HepG2 (cell line): ENCODE measurements around the gene VGLL4. TPM values are rescaled to one million over a fixed set of nuclear protein-coding genes. Genes with fewer than 3 reads are reported as not detected.
A peak's percentile ranks its signal among the peaks of the same experiment; 100 is the strongest.

Source experiments
- ATF2 ChIP-seq: sonication (generic); formaldehyde crosslinking; IDR thresholded peaks from 2 replicates; pipeline ENCODE4 v1.4.0; 2020; ENCODE audit warnings: missing genetic modification reagents
- CEBPG ChIP-seq: IDR thresholded peaks from 2 replicates; pipeline ENCODE4 v1.6.1; 2016
- EP300 ChIP-seq, 3 experiments: sonication (generic) in 1 of 3; formaldehyde crosslinking in 1 of 3; IDR thresholded peaks; 2 replicates each; pipeline versions ENCODE4 v1.5.1 to v1.6.1; 2011 to 2020; ENCODE audit warnings: low read depth in 2 of 3, low read length in 2 of 3, borderline replicate concordance in 1 of 3, improper control_type of control experiment in 1 of 3, mild to moderate bottlenecking in 1 of 3, missing genetic modification reagents in 1 of 3, moderate library complexity in 1 of 3
- GABPB1 ChIP-seq: IDR thresholded peaks from 2 replicates; pipeline ENCODE4 v1.6.1; 2016; ENCODE audit warnings: mild to moderate bottlenecking, missing genetic modification reagents, moderate library complexity, missing compliant biosample characterization
- GATAD2A ChIP-seq: IDR thresholded peaks from 2 replicates; pipeline ENCODE4 v1.6.1; 2016
- HCFC1 ChIP-seq: fragments of 150-350 bp; IDR thresholded peaks from 2 replicates; pipeline ENCODE4 v1.6.1; 2014; ENCODE audit warnings: low read depth, low read length
- HNRNPUL1 ChIP-seq: fragments of 200-400 bp; formaldehyde crosslinking; IDR thresholded peaks from 2 replicates; pipeline ENCODE4 v1.6.1; 2017; ENCODE audit warnings: low read depth, mild to moderate bottlenecking, low read length, moderate library complexity
- NFRKB ChIP-seq: fragments of 450-650 bp; IDR thresholded peaks from 2 replicates; pipeline ENCODE4 v1.6.1; 2017
- RBM22 ChIP-seq: fragments of 200-400 bp; formaldehyde crosslinking; optimal IDR thresholded peaks from 2 replicates; pipeline ENCODE3; 2017; ENCODE audit warnings: mild to moderate bottlenecking, low read length, moderate library complexity
- SCMH1 ChIP-seq: sonication (generic); formaldehyde crosslinking; IDR thresholded peaks from 2 replicates; pipeline ENCODE4 v1.9.0; 2021; ENCODE audit warnings: missing genetic modification reagents, mild to moderate bottlenecking, borderline replicate concordance
- SIX4 ChIP-seq: sonication (generic); formaldehyde crosslinking; IDR thresholded peaks from 2 replicates; pipeline ENCODE4 v1.4.0; 2020; ENCODE audit warnings: missing genetic modification reagents
- SKIL ChIP-seq: sonication (generic); formaldehyde crosslinking; IDR thresholded peaks from 2 replicates; pipeline ENCODE4 v1.8.0; 2022; ENCODE audit warnings: missing genetic modification reagents, mild to moderate bottlenecking, moderate library complexity, borderline replicate concordance
- SOX13 ChIP-seq, 3 experiments: fragments of 450-650 bp in 1 of 3; sonication (generic) in 1 of 3; formaldehyde crosslinking in 1 of 3; IDR thresholded peaks in 2 of 3; conservative IDR thresholded peaks in 1 of 3; 2 replicates each; pipeline versions ENCODE4 v1.5.0 to v1.6.1; 2016 to 2020; ENCODE audit warnings: antibody characterized with exemption in 1 of 3, mild to moderate bottlenecking in 1 of 3, missing compliant biosample characterization in 1 of 3, missing genetic modification reagents in 1 of 3, moderate library complexity in 1 of 3
- TBP ChIP-seq: sonication (generic); formaldehyde crosslinking; IDR thresholded peaks from 2 replicates; pipeline ENCODE4 v1.5.0; 2020; ENCODE audit warnings: missing genetic modification reagents
- ZNF136 ChIP-seq: sonication (generic); formaldehyde crosslinking; IDR thresholded peaks from 2 replicates; pipeline ENCODE4 v1.8.1; 2022; ENCODE audit warnings: low read depth, mild to moderate bottlenecking, moderate library complexity, missing genetic modification reagents
- ZNF34 ChIP-seq: sonication (generic); formaldehyde crosslinking; IDR thresholded peaks from 2 replicates; pipeline ENCODE4 v1.4.0; 2020; ENCODE audit warnings: mild to moderate bottlenecking, missing genetic modification reagents, borderline replicate concordance
- ZNF543 ChIP-seq: sonication (generic); formaldehyde crosslinking; IDR thresholded peaks from 2 replicates; pipeline ENCODE4 v1.4.0; 2020; ENCODE audit warnings: mild to moderate bottlenecking, missing genetic modification reagents
- ZNF550 ChIP-seq: sonication (generic); formaldehyde crosslinking; IDR thresholded peaks from 2 replicates; pipeline ENCODE4 v1.4.0; 2020; ENCODE audit warnings: mild to moderate bottlenecking, missing genetic modification reagents, borderline replicate concordance
- ZNF562 ChIP-seq: sonication (generic); formaldehyde crosslinking; IDR thresholded peaks from 2 replicates; pipeline ENCODE4 v1.8.0; 2022; ENCODE audit warnings: missing genetic modification reagents, borderline replicate concordance
- ZNF780A ChIP-seq: sonication (generic); formaldehyde crosslinking; IDR thresholded peaks from 2 replicates; pipeline ENCODE4 v1.8.0; 2022; ENCODE audit warnings: mild to moderate bottlenecking, missing genetic modification reagents, moderate library complexity
- polyA plus RNA-seq, 8 experiments: library from polyadenylated mRNA; depleted of rRNA in 3 of 8; stranded (reverse) in 7 of 8; unstranded in 1 of 8; fragments of >200 nt; fragmentation: Illumina TruSeq in 4 of 8; extraction: Trizol in 4 of 8; gene quantifications; 2 replicates each; pipeline versions ENCODE4 v1.2.1 to v1.2.3, GENCODE V29; 2011 to 2016; ENCODE audit warnings: low read depth in 4 of 8, missing spikeins in 1 of 8, mixed read lengths in 1 of 8; ENCODE audit not compliant: insufficient read depth in 1 of 8
- total RNA-seq, 5 experiments: library from RNA; depleted of rRNA; stranded (reverse); fragments of >200 nt; fragmentation: Illumina TruSeq; extraction: Trizol; gene quantifications; 2 replicates each; pipeline ENCODE4 v1.2.3, GENCODE V29; 2016; ENCODE audit warnings: low read depth in 1 of 5
- TF ChIP-seq, protein P1 (sequence below): IDR thresholded peaks from 2 replicates; pipeline ENCODE4 v1.4.0; 2020; ENCODE audit warnings: mild to moderate bottlenecking, missing genetic modification reagents
- TF ChIP-seq, protein P2 (sequence below): sonication (generic); formaldehyde crosslinking; IDR thresholded peaks from 2 replicates; pipeline ENCODE4 v1.5.1; 2020; ENCODE audit warnings: mild to moderate bottlenecking, missing genetic modification reagents, moderate library complexity

VGLL4 gene
- total and polyA plus RNA-seq, 2 of the 13 experiments (the other 11 are each of a cell fraction or from before 2014, with no cell fraction given), result 23.2 to 39.0 TPM

- TF ChIP-seq HCFC1 (no peak), RBM22 (no peak), SKIL (CRISPR knock-in tag) (no peak), ZNF136 (no peak), SCMH1 (no peak), ZNF34 (no peak), GABPB1 (no peak), ZNF562 (no peak), ZNF780A (CRISPR knock-in tag) (no peak), ATF2 (CRISPR knock-in tag) (peak; percentile 64; the same call in 1 of the 2 replicates), HNRNPUL1 (no peak), NFRKB (no peak), CEBPG (0 out of 2 replicates have a peak, but pooled peaks have one; percentile 17), SOX13 (IDR thresholded peaks at IDR 0.05) (peak; percentile 79), SOX13 (CRISPR knock-in tag; conservative IDR thresholded peaks at IDR 0.05 in 1 of 2, IDR thresholded peaks at IDR 0.05 in 1 of 2) (peak in 1 of 2 experiments; percentile 92; a peak in 2 of 4 replicates), GATAD2A (peak; percentile 66; the same call in 1 of the 2 replicates), ZNF543 (no peak), SIX4 (CRISPR knock-in tag) (peak; percentile 49; the same call in 1 of the 2 replicates), ZNF550 (no peak), EP300 (IDR thresholded peaks at IDR 0.05; ENCODE audit: low read depth in 2 of 2, low read length in 2 of 2) (peak; percentile 75 to 92; a peak in 3 of 4 replicates), EP300 (CRISPR knock-in tag; IDR thresholded peaks at IDR 0.05; ENCODE audit: borderline replicate concordance) (peak; percentile 94), TBP (CRISPR knock-in tag) (no peak)
- TF ChIP-seq, protein P1, sequence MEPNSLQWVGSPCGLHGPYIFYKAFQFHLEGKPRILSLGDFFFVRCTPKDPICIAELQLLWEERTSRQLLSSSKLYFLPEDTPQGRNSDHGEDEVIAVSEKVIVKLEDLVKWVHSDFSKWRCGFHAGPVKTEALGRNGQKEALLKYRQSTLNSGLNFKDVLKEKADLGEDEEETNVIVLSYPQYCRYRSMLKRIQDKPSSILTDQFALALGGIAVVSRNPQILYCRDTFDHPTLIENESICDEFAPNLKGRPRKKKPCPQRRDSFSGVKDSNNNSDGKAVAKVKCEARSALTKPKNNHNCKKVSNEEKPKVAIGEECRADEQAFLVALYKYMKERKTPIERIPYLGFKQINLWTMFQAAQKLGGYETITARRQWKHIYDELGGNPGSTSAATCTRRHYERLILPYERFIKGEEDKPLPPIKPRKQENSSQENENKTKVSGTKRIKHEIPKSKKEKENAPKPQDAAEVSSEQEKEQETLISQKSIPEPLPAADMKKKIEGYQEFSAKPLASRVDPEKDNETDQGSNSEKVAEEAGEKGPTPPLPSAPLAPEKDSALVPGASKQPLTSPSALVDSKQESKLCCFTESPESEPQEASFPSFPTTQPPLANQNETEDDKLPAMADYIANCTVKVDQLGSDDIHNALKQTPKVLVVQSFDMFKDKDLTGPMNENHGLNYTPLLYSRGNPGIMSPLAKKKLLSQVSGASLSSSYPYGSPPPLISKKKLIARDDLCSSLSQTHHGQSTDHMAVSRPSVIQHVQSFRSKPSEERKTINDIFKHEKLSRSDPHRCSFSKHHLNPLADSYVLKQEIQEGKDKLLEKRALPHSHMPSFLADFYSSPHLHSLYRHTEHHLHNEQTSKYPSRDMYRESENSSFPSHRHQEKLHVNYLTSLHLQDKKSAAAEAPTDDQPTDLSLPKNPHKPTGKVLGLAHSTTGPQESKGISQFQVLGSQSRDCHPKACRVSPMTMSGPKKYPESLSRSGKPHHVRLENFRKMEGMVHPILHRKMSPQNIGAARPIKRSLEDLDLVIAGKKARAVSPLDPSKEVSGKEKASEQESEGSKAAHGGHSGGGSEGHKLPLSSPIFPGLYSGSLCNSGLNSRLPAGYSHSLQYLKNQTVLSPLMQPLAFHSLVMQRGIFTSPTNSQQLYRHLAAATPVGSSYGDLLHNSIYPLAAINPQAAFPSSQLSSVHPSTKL, result peak; percentile 91
- TF ChIP-seq, protein P2, sequence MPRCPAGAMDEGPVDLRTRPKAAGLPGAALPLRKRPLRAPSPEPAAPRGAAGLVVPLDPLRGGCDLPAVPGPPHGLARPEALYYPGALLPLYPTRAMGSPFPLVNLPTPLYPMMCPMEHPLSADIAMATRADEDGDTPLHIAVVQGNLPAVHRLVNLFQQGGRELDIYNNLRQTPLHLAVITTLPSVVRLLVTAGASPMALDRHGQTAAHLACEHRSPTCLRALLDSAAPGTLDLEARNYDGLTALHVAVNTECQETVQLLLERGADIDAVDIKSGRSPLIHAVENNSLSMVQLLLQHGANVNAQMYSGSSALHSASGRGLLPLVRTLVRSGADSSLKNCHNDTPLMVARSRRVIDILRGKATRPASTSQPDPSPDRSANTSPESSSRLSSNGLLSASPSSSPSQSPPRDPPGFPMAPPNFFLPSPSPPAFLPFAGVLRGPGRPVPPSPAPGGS (CRISPR knock-in tag), result no peak
Observed at GRCh38 chr3:11618904-11619303, 24.8 kb downstream of the VGLL4 start (continued).
